Keratinocyte (primary cell): Measurements from ENCODE around the gene RASEF. TPM values are rescaled to one million over a fixed set of nuclear protein-coding genes. Genes with fewer than 3 reads are reported as not detected.

Experiments used
- DNase-seq: peaks from one replicate; pipeline ENCODE4 v3.0.0-alpha.2; 2011; ENCODE audit warnings: low read depth, missing footprints, low spot score
- FAIRE-seq: peaks from 2 replicates; lab custom pipeline; 2011; peaks lifted over from hg19 to GRCh38; lab: Jason Lieb, UNC
- H2AFZ ChIP-seq: 2 replicates; pipeline ENCODE4 v1.6.0; 2012; ENCODE audit warnings: low read length, control low read depth, inconsistent platforms; ENCODE audit not compliant: control insufficient read depth
- H3K27ac ChIP-seq: 2 replicates; pipeline ENCODE4 v1.5.1; 2011; ENCODE audit warnings: low read length; ENCODE audit not compliant: control insufficient read depth, insufficient read depth
- H3K27me3 ChIP-seq: 3 replicates; pipeline ENCODE4 v1.6.0; 2011; ENCODE audit warnings: low read length; ENCODE audit not compliant: control insufficient read depth, insufficient read depth; ENCODE audit errors: extremely low read depth
- H3K36me3 ChIP-seq, 2 experiments: 2 replicates in 1 of 2; 3 replicates in 1 of 2; pipeline ENCODE4 v1.5.1; 2011; ENCODE audit warnings: low read length in 2 of 2, mild to moderate bottlenecking in 1 of 2; ENCODE audit not compliant: control insufficient read depth in 2 of 2, insufficient read depth in 2 of 2; ENCODE audit errors: extremely low read depth in 1 of 2
- H3K4me1 ChIP-seq: 3 replicates; pipeline ENCODE4 v1.5.1; 2011; ENCODE audit warnings: low read length; ENCODE audit not compliant: control insufficient read depth, insufficient read depth; ENCODE audit errors: extremely low read depth
- H3K4me2 ChIP-seq: 3 replicates; pipeline ENCODE4 v1.6.0; 2011; ENCODE audit warnings: low read depth, low read length; ENCODE audit not compliant: control insufficient read depth, insufficient read depth; ENCODE audit errors: extremely low read depth
- H3K4me3 ChIP-seq, 3 experiments: fragments of 200-600 bp in 1 of 3; sonication (generic) in 1 of 3; 2 replicates in 2 of 3; 3 replicates in 1 of 3; pipeline ENCODE4 v1.5.1; 2011 to 2016; ENCODE audit warnings: low read length in 3 of 3, mild to moderate bottlenecking in 3 of 3, control low read depth in 2 of 3, inconsistent platforms in 1 of 3, low read depth in 1 of 3, mixed read lengths in 1 of 3, mixed run types in 1 of 3, moderate library complexity in 1 of 3; ENCODE audit not compliant: control insufficient read depth in 2 of 3, insufficient read depth in 2 of 3; ENCODE audit errors: extremely low read depth in 1 of 3
- H3K79me2 ChIP-seq: 2 replicates; pipeline ENCODE4 v1.6.0; 2012; ENCODE audit warnings: low read length; ENCODE audit not compliant: control insufficient read depth, insufficient read depth
- H3K9ac ChIP-seq: 3 replicates; pipeline ENCODE4 v1.6.0; 2011; ENCODE audit warnings: low read length; ENCODE audit not compliant: control insufficient read depth, insufficient read depth; ENCODE audit errors: extremely low read depth
- H3K9me1 ChIP-seq: 3 replicates; pipeline ENCODE4 v1.6.0; 2011; ENCODE audit warnings: low read length; ENCODE audit not compliant: control insufficient read depth, insufficient read depth; ENCODE audit errors: extremely low read depth
- H3K9me3 ChIP-seq: 2 replicates; pipeline ENCODE4 v1.5.1; 2012; ENCODE audit warnings: low read depth, low read length; ENCODE audit not compliant: control insufficient read depth
- H4K20me1 ChIP-seq: 3 replicates; pipeline ENCODE4 v1.6.0; 2011; ENCODE audit warnings: low read length; ENCODE audit not compliant: control insufficient read depth, insufficient read depth; ENCODE audit errors: extremely low read depth
- EZH2 ChIP-seq: IDR thresholded peaks from one replicate; pipeline ENCODE4 v1.6.1; 2012; ENCODE audit warnings: inconsistent platforms, mild to moderate bottlenecking, low read length, moderate library complexity
- dilution Hi-C: fragments of 300-500 bp; cut with MboI; formaldehyde crosslinking; loops from one replicate; pipeline ENCODE4 v1.7.0; 2020; ENCODE audit warnings: low sequenced_read_pairs; ENCODE audit not compliant: extremely low pct_ligation_motif_present
- polyA plus RNA-seq, 5 experiments: library from polyadenylated mRNA; depleted of rRNA in 3 of 5; stranded (reverse) in 3 of 5; stranded (forward) in 1 of 5; unstranded in 1 of 5; fragments of >200 nt; gene quantifications; 1 replicate in 1 of 5; 2 replicates in 3 of 5; 3 replicates in 1 of 5; pipeline versions ENCODE4 v1.2.1 to v1.2.3, GENCODE V29; 2011 to 2012; ENCODE audit warnings: missing spikeins in 2 of 5, low read depth in 1 of 5, low replicate concordance in 1 of 5
- TF ChIP-seq, protein P1 (sequence below), 3 experiments: IDR thresholded peaks in 1 of 3; conservative IDR thresholded peaks in 1 of 3; optimal IDR thresholded peaks in 1 of 3; 2 replicates in 2 of 3; 3 replicates in 1 of 3; pipeline versions ENCODE3 to v1.5.1; 2011; ENCODE audit warnings: low read length in 3 of 3, mild to moderate bottlenecking in 3 of 3, moderate library complexity in 2 of 3, control low read depth in 1 of 3, inconsistent platforms in 1 of 3; ENCODE audit not compliant: insufficient read depth in 2 of 3; ENCODE audit errors: extremely low read depth in 1 of 3

RASEF gene
- polyA plus RNA-seq, 1 donor (not counting 4 experiments of a cell fraction or from before 2014, with no cell fraction given) = 0.28 TPM

DNA sequence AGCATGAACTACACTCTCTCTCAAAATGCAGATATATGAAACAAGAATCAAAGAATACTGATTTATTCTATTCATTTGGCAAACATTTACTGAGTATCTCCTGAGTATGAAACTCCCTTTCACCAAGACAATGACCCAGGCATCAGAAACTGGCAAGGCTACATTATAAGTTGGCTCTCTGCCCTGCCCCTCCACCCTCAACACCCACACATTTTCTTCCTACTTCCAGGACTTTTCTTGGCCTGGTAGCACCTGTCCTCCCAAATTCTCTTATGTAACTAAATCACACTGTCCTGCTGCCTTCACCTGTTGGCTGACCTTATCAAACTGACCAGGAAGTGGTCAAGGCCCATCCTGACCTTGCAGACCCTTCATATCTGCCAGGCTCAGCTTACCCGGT lies 3.5 kb downstream of the RASEF start:
- Histone ChIP-seq H3K4me3 (no peak overlapping the region), H3K27ac (no peak overlapping the region), H3K27me3 (peaks cover 17% of the 10 kb centered on the region), H3K4me1 (peaks cover 11% of the 10 kb centered on the region), H3K79me2 (no peaks in the 10 kb centered on the region), H3K9ac (no peak overlapping the region), H4K20me1 (no peaks in the 10 kb centered on the region), H2AFZ (no peak overlapping the region), H3K9me3 (no peaks in the 10 kb centered on the region), H3K4me2 (no peak overlapping the region), H3K36me3 (no peaks in the 10 kb centered on the region), H3K9me1 (no peaks in the 10 kb centered on the region)
- FAIRE-seq = no peak
- no peak for DNase-seq
- TF ChIP-seq EZH2 = no peak
- TF ChIP-seq, protein P1, sequence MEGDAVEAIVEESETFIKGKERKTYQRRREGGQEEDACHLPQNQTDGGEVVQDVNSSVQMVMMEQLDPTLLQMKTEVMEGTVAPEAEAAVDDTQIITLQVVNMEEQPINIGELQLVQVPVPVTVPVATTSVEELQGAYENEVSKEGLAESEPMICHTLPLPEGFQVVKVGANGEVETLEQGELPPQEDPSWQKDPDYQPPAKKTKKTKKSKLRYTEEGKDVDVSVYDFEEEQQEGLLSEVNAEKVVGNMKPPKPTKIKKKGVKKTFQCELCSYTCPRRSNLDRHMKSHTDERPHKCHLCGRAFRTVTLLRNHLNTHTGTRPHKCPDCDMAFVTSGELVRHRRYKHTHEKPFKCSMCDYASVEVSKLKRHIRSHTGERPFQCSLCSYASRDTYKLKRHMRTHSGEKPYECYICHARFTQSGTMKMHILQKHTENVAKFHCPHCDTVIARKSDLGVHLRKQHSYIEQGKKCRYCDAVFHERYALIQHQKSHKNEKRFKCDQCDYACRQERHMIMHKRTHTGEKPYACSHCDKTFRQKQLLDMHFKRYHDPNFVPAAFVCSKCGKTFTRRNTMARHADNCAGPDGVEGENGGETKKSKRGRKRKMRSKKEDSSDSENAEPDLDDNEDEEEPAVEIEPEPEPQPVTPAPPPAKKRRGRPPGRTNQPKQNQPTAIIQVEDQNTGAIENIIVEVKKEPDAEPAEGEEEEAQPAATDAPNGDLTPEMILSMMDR (optimal IDR thresholded peaks at IDR 0.05 in 1 of 3, IDR thresholded peaks at IDR 0.05 in 1 of 3, conservative IDR thresholded peaks at IDR 0.05 in 1 of 3; ENCODE audit: extremely low read depth in 1 of 3, insufficient read depth in 2 of 3, low read length in 3 of 3) = no peak
- dilution Hi-C loops = no loop called here

DNA sequence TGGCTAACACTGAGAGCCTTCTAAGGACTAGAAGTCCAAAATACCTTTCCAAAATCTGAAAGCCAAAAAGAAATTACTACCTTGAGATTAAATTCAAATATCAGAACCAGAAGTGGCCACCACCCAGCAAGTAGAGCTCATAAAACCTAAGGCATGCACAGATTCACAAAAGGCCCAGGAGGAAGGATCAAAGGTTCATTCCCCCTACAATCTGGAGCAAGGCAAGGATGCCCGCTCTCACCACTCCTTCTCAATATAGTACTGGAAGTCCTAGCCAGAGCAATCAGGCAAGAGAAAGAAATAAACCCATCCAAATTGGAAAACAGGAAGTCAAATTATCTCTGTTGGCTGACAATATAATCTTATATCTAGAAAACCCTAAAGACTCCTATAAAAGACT lies 6.0 kb downstream of the RASEF start:
- TF ChIP-seq EZH2 = no peak
- TF ChIP-seq, protein P1 (optimal IDR thresholded peaks at IDR 0.05 in 1 of 3, IDR thresholded peaks at IDR 0.05 in 1 of 3, conservative IDR thresholded peaks at IDR 0.05 in 1 of 3; ENCODE audit: extremely low read depth in 1 of 3, insufficient read depth in 2 of 3, low read length in 3 of 3) = no peak
- dilution Hi-C loops = no loop called here
- no peaks in the 10 kb centered on the region for H3K79me2 ChIP-seq

More for the DNA sequence above, 6.0 kb downstream of the RASEF start:
- Histone ChIP-seq H4K20me1 (no peaks in the 10 kb centered on the region), H3K4me3 (no peak overlapping the region), H3K9ac (no peak overlapping the region), H3K36me3 (no peaks in the 10 kb centered on the region), H3K27me3 (peaks cover 2% of the 10 kb centered on the region), H3K4me2 (no peak overlapping the region), H3K9me3 (no peaks in the 10 kb centered on the region), H3K9me1 (no peaks in the 10 kb centered on the region), H3K27ac (no peak overlapping the region), H3K4me1 (peaks cover 8% of the 10 kb centered on the region), H2AFZ (no peak overlapping the region)
- no peak for FAIRE-seq
- no peak for DNase-seq
